Keratinocyte (primary cell): ENCODE data around the gene G6PC3. TPM values are rescaled to one million over a fixed set of nuclear protein-coding genes. Genes with fewer than 3 reads are reported as not detected.
"Not testable (repeated sequence)": the region's sequence is repeated elsewhere in the genome, so short reads cannot be mapped to it uniquely, and the experiment has no call there.

ENCODE experiments used
- DNase-seq: peaks from one replicate; pipeline ENCODE4 v3.0.0-alpha.2; 2011; ENCODE audit warnings: low read depth, missing footprints, low spot score
- FAIRE-seq: peaks from 2 replicates; lab custom pipeline; 2011; peaks lifted over from hg19 to GRCh38; lab: Jason Lieb, UNC
- H2AFZ ChIP-seq: 2 replicates; pipeline ENCODE4 v1.6.0; 2012; ENCODE audit warnings: low read length, control low read depth, inconsistent platforms; ENCODE audit not compliant: control insufficient read depth
- H3K27ac ChIP-seq: 2 replicates; pipeline ENCODE4 v1.5.1; 2011; ENCODE audit warnings: low read length; ENCODE audit not compliant: control insufficient read depth, insufficient read depth
- H3K27me3 ChIP-seq: 3 replicates; pipeline ENCODE4 v1.6.0; 2011; ENCODE audit warnings: low read length; ENCODE audit not compliant: control insufficient read depth, insufficient read depth; ENCODE audit errors: extremely low read depth
- H3K36me3 ChIP-seq, 2 experiments: 2 replicates in 1 of 2; 3 replicates in 1 of 2; pipeline ENCODE4 v1.5.1; 2011; ENCODE audit warnings: low read length in 2 of 2, mild to moderate bottlenecking in 1 of 2; ENCODE audit not compliant: control insufficient read depth in 2 of 2, insufficient read depth in 2 of 2; ENCODE audit errors: extremely low read depth in 1 of 2
- H3K4me1 ChIP-seq: 3 replicates; pipeline ENCODE4 v1.5.1; 2011; ENCODE audit warnings: low read length; ENCODE audit not compliant: control insufficient read depth, insufficient read depth; ENCODE audit errors: extremely low read depth
- H3K4me2 ChIP-seq: 3 replicates; pipeline ENCODE4 v1.6.0; 2011; ENCODE audit warnings: low read depth, low read length; ENCODE audit not compliant: control insufficient read depth, insufficient read depth; ENCODE audit errors: extremely low read depth
- H3K4me3 ChIP-seq, 3 experiments: fragments of 200-600 bp in 1 of 3; sonication (generic) in 1 of 3; 2 replicates in 2 of 3; 3 replicates in 1 of 3; pipeline ENCODE4 v1.5.1; 2011 to 2016; ENCODE audit warnings: low read length in 3 of 3, mild to moderate bottlenecking in 3 of 3, control low read depth in 2 of 3, inconsistent platforms in 1 of 3, low read depth in 1 of 3, mixed read lengths in 1 of 3, mixed run types in 1 of 3, moderate library complexity in 1 of 3; ENCODE audit not compliant: control insufficient read depth in 2 of 3, insufficient read depth in 2 of 3; ENCODE audit errors: extremely low read depth in 1 of 3
- H3K79me2 ChIP-seq: 2 replicates; pipeline ENCODE4 v1.6.0; 2012; ENCODE audit warnings: low read length; ENCODE audit not compliant: control insufficient read depth, insufficient read depth
- H3K9ac ChIP-seq: 3 replicates; pipeline ENCODE4 v1.6.0; 2011; ENCODE audit warnings: low read length; ENCODE audit not compliant: control insufficient read depth, insufficient read depth; ENCODE audit errors: extremely low read depth
- H3K9me1 ChIP-seq: 3 replicates; pipeline ENCODE4 v1.6.0; 2011; ENCODE audit warnings: low read length; ENCODE audit not compliant: control insufficient read depth, insufficient read depth; ENCODE audit errors: extremely low read depth
- H3K9me3 ChIP-seq: 2 replicates; pipeline ENCODE4 v1.5.1; 2012; ENCODE audit warnings: low read depth, low read length; ENCODE audit not compliant: control insufficient read depth
- H4K20me1 ChIP-seq: 3 replicates; pipeline ENCODE4 v1.6.0; 2011; ENCODE audit warnings: low read length; ENCODE audit not compliant: control insufficient read depth, insufficient read depth; ENCODE audit errors: extremely low read depth
- CTCF ChIP-seq, 3 experiments: IDR thresholded peaks in 1 of 3; conservative IDR thresholded peaks in 1 of 3; optimal IDR thresholded peaks in 1 of 3; 2 replicates in 2 of 3; 3 replicates in 1 of 3; pipeline versions ENCODE3 to v1.5.1; 2011; ENCODE audit warnings: low read length in 3 of 3, mild to moderate bottlenecking in 3 of 3, moderate library complexity in 2 of 3, control low read depth in 1 of 3, inconsistent platforms in 1 of 3; ENCODE audit not compliant: insufficient read depth in 2 of 3; ENCODE audit errors: extremely low read depth in 1 of 3
- EZH2 ChIP-seq: IDR thresholded peaks from one replicate; pipeline ENCODE4 v1.6.1; 2012; ENCODE audit warnings: inconsistent platforms, mild to moderate bottlenecking, low read length, moderate library complexity
- dilution Hi-C: fragments of 300-500 bp; cut with MboI; formaldehyde crosslinking; loops from one replicate; pipeline ENCODE4 v1.7.0; 2020; ENCODE audit warnings: low sequenced_read_pairs; ENCODE audit not compliant: extremely low pct_ligation_motif_present
- polyA plus RNA-seq, 5 experiments: library from polyadenylated mRNA; depleted of rRNA in 3 of 5; stranded (reverse) in 3 of 5; stranded (forward) in 1 of 5; unstranded in 1 of 5; fragments of >200 nt; gene quantifications; 1 replicate in 1 of 5; 2 replicates in 3 of 5; 3 replicates in 1 of 5; pipeline versions ENCODE4 v1.2.1 to v1.2.3, GENCODE V29; 2011 to 2012; ENCODE audit warnings: missing spikeins in 2 of 5, low read depth in 1 of 5, low replicate concordance in 1 of 5

G6PC3 gene
- polyA plus RNA-seq, 1 donor (not counting 4 experiments of a cell fraction or from before 2014, with no cell fraction given), result 28.0 TPM

- H3K27ac ChIP-seq, result no peak overlapping the region
- no peaks in the 10 kb centered on the region for H3K79me2 ChIP-seq
- H3K4me1 ChIP-seq, result peaks cover 18% of the 10 kb centered on the region
Measured at GRCh38 chr17:44097110-44097958, 26.8 kb downstream of the G6PC3 start.

GRCh38 chr17:44101858-44102257 lies 31.3 kb downstream of the G6PC3 start:
- H3K9ac ChIP-seq, H3K27ac ChIP-seq, H3K27me3 ChIP-seq, H3K4me3 ChIP-seq, H3K4me1 ChIP-seq, H3K4me2 ChIP-seq, dilution Hi-C loops, H3K36me3 ChIP-seq, H2AFZ ChIP-seq, FAIRE-seq, H3K9me1 ChIP-seq, H3K79me2 ChIP-seq, DNase-seq, H3K9me3 ChIP-seq, H4K20me1 ChIP-seq: not testable (repeated sequence)

More at GRCh38 chr17:44097110-44097958, 26.8 kb downstream of the G6PC3 start:
- no peaks in the 10 kb centered on the region for H4K20me1 ChIP-seq
- H3K36me3 ChIP-seq, result no peaks in the 10 kb centered on the region
- dilution Hi-C loops, result no loop called here
- H2AFZ ChIP-seq, result no peak overlapping the region
- no peaks in the 10 kb centered on the region for H3K9me1 ChIP-seq
- H3K9ac ChIP-seq, result no peak overlapping the region
- peak; percentile 41 for DNase-seq
- TF ChIP-seq CTCF (optimal IDR thresholded peaks at IDR 0.05 in 1 of 3, IDR thresholded peaks at IDR 0.05 in 1 of 3, conservative IDR thresholded peaks at IDR 0.05 in 1 of 3; ENCODE audit: extremely low read depth in 1 of 3, insufficient read depth in 2 of 3, low read length in 3 of 3) (no peak), EZH2 (no peak)
- H3K27me3 ChIP-seq, result no peaks in the 10 kb centered on the region
- H3K9me3 ChIP-seq, result no peaks in the 10 kb centered on the region
- no peak overlapping the region for H3K4me3 ChIP-seq
- H3K4me2 ChIP-seq, result no peak overlapping the region
- FAIRE-seq, result no peak
